ENCODE data around the gene CDH4.

The CDH4 gene

GRCh38 chr20:61629602-61630390 is 377.7 kb downstream of the CDH4 start:
- in situ Hi-C loops (cut with MboI; ENCODE audit: low sequenced_read_pairs, unreplicated experiment), result no loop called here
- DNase-seq (ENCODE audit: low spot score), result no peak
- TF ChIP-seq CTCF (IDR thresholded peaks at IDR 0.05; ENCODE audit: borderline replicate concordance, control extremely low read depth, extremely low read depth, insufficient read depth, missing control alignments), result no peak

- TF ChIP-seq CTCF (IDR thresholded peaks at IDR 0.05; ENCODE audit: borderline replicate concordance, control extremely low read depth, extremely low read depth, insufficient read depth, missing control alignments), result no peak
- DNase-seq (ENCODE audit: low spot score), result no peak
- in situ Hi-C loops (cut with MboI; ENCODE audit: low sequenced_read_pairs, unreplicated experiment), result no loop called here
Observed at GRCh38 chr20:61630391-61630650, 378.3 kb downstream of the CDH4 start.

GRCh38 chr20:61630816-61631215 is 378.8 kb downstream of the CDH4 start:
- in situ Hi-C loops (cut with MboI; ENCODE audit: low sequenced_read_pairs, unreplicated experiment), result no loop called here
- DNase-seq (ENCODE audit: low spot score), result no peak
- TF ChIP-seq CTCF (IDR thresholded peaks at IDR 0.05; ENCODE audit: borderline replicate concordance, control extremely low read depth, extremely low read depth, insufficient read depth, missing control alignments), result no peak

- TF ChIP-seq CTCF (IDR thresholded peaks at IDR 0.05; ENCODE audit: borderline replicate concordance, control extremely low read depth, extremely low read depth, insufficient read depth, missing control alignments), result no peak
- in situ Hi-C loops (cut with MboI; ENCODE audit: low sequenced_read_pairs, unreplicated experiment), result no loop called here
- DNase-seq (ENCODE audit: low spot score), result no peak
Observed at GRCh38 chr20:61631751-61632150, 379.7 kb downstream of the CDH4 start.

- no peak for TF ChIP-seq CTCF (IDR thresholded peaks at IDR 0.05; ENCODE audit: borderline replicate concordance, control extremely low read depth, extremely low read depth, insufficient read depth, missing control alignments)
- no peak for DNase-seq (ENCODE audit: low spot score)
- in situ Hi-C loops (cut with MboI; ENCODE audit: low sequenced_read_pairs, unreplicated experiment), result no loop called here
Observed at GRCh38 chr20:61633004-61633403, 380.9 kb downstream of the CDH4 start.

GRCh38 chr20:61634376-61635145 is 382.5 kb downstream of the CDH4 start:
- in situ Hi-C loops (cut with MboI; ENCODE audit: low sequenced_read_pairs, unreplicated experiment), result no loop called here
- no peak for TF ChIP-seq CTCF (IDR thresholded peaks at IDR 0.05; ENCODE audit: borderline replicate concordance, control extremely low read depth, extremely low read depth, insufficient read depth, missing control alignments)
- DNase-seq (ENCODE audit: low spot score), result no peak
